ENCODE data around the gene ANGEL1. TPM values are rescaled to one million over a fixed set of nuclear protein-coding genes. Genes with fewer than 3 reads are reported as not detected.

ANGEL1 gene
- total RNA-seq, 2 donors from 2014 or later: 26.5 to 44.2 TPM

GRCh38 chr14:76784881-76785280 lies 27.8 kb downstream of the ANGEL1 start:
- no peaks in the 10 kb centered on the region for H3K27me3 ChIP-seq
- peaks cover 12% of the 10 kb centered on the region for H3K4me1 ChIP-seq
- H3K4me3 ChIP-seq: no peak overlapping the region
- ATAC-seq (peak; percentile 84), DNase-seq (peak; percentile 61 to 83 (median 76))
- H3K9me3 ChIP-seq: no peaks in the 10 kb centered on the region
- H3K36me3 ChIP-seq (replicated peaks in 1 of 2; ENCODE audit: insufficient read depth in 1 of 2, low read depth in 2 of 2): peaks cover 12 to 23% of the 10 kb centered on the region in 2 donors
- TF ChIP-seq CTCF (IDR thresholded peaks at IDR 0.05): peak; percentile 53 to 85 (median 74)
- no peak for TF ChIP-seq POLR2A (IDR thresholded peaks at IDR 0.05)
- 21 to 56% methylated on average over 2 of the region's 2 CpGs for WGBS, 2 donors
- intact Hi-C loops (cut with DNase I): no loop called here
- no peak overlapping the region for H3K27ac ChIP-seq

GRCh38 chr14:76784266-76784874 lies 28.3 kb downstream of the ANGEL1 start:
- Histone ChIP-seq H3K27ac (no peak overlapping the region), H3K36me3 (replicated peaks in 1 of 2; ENCODE audit: insufficient read depth in 1 of 2, low read depth in 2 of 2) (peaks cover 12 to 22% of the 10 kb centered on the region in 2 donors), H3K4me1 (peaks cover 12% of the 10 kb centered on the region), H3K27me3 (no peaks in the 10 kb centered on the region), H3K9me3 (no peaks in the 10 kb centered on the region), H3K4me3 (no peak overlapping the region)
- 65 to 69% methylated on average over 2 to 6 of the region's 6 CpGs for WGBS, 2 donors
- DNase-seq (no peak), ATAC-seq (no peak)
- intact Hi-C loops (cut with DNase I): no loop called here
- TF ChIP-seq POLR2A (IDR thresholded peaks at IDR 0.05) (no peak), CTCF (IDR thresholded peaks at IDR 0.05) (no peak)

GRCh38 chr14:76782885-76783566 lies 29.7 kb downstream of the ANGEL1 start:
- H3K27ac ChIP-seq: no peak overlapping the region
- intact Hi-C loops (cut with DNase I): no loop called here

GRCh38 chr14:76782115-76782884 lies 30.4 kb downstream of the ANGEL1 start:
- no peak for ATAC-seq
- Histone ChIP-seq H3K4me3 (no peak overlapping the region), H3K9me3 (no peaks in the 10 kb centered on the region), H3K27me3 (no peaks in the 10 kb centered on the region), H3K36me3 (replicated peaks in 1 of 2; ENCODE audit: insufficient read depth in 1 of 2, low read depth in 2 of 2) (peaks cover 0 to 9% of the 10 kb centered on the region in 2 donors), H3K27ac (peak overlapping the region in 1 of 4 donors; percentile 5), H3K4me1 (peaks cover 12% of the 10 kb centered on the region)
- peak in 2 of 4 donors; percentile 67 to 72 for DNase-seq
- WGBS, 2 donors: 62 to 92% methylated on average over 7 to 10 of the region's 10 CpGs
- intact Hi-C loops (cut with DNase I): no loop called here
- TF ChIP-seq CTCF (IDR thresholded peaks at IDR 0.05) (no peak), POLR2A (IDR thresholded peaks at IDR 0.05) (no peak)

More at GRCh38 chr14:76782885-76783566, 29.7 kb downstream of the ANGEL1 start:
- 53 to 76% methylated on average over 7 to 9 of the region's 9 CpGs for WGBS, 2 donors
- Histone ChIP-seq H3K4me1 (peaks cover 12% of the 10 kb centered on the region), H3K9me3 (no peaks in the 10 kb centered on the region), H3K27me3 (no peaks in the 10 kb centered on the region), H3K36me3 (replicated peaks in 1 of 2; ENCODE audit: insufficient read depth in 1 of 2, low read depth in 2 of 2) (peaks cover 3 to 14% of the 10 kb centered on the region in 2 donors), H3K4me3 (no peak overlapping the region)
- DNase-seq (peak in 1 of 4 donors; percentile 6), ATAC-seq (no peak)
- no peak for TF ChIP-seq CTCF (IDR thresholded peaks at IDR 0.05)
- TF ChIP-seq POLR2A (IDR thresholded peaks at IDR 0.05): no peak

All from body of pancreas (tissue), 4 donors.